DND-41 (cell line): ENCODE data around the gene CPD.
"Not testable (repeated sequence)": the region's sequence is repeated elsewhere in the genome, so short reads cannot be mapped to it uniquely, and the experiment has no call there.

Experiments
- ATAC-seq: fragments of 200-7000 bp; cut with Tn5 transposase; 3 replicates; pipeline ENCODE4 v1.9.1; 2021; ENCODE audit warnings: low read depth; ENCODE audit not compliant: insufficient read depth
- DNase-seq: peaks from one replicate; pipeline ENCODE4 v3.0.0-alpha.2; 2020
- H2AFZ ChIP-seq: 2 replicates; pipeline ENCODE4 v1.6.0; 2012; ENCODE audit warnings: low read depth, low read length
- H3K27ac ChIP-seq: 2 replicates; pipeline ENCODE4 v1.5.1; 2012; ENCODE audit warnings: low read length, inconsistent platforms
- H3K27me3 ChIP-seq: fragments of 200-600 bp; sonication (generic); 2 replicates; pipeline ENCODE4 v1.6.0; 2012; ENCODE audit warnings: low read length, mild to moderate bottlenecking, inconsistent platforms; ENCODE audit not compliant: insufficient read depth, poor library complexity
- H3K36me3 ChIP-seq: 2 replicates; pipeline ENCODE4 v1.5.1; 2012; ENCODE audit warnings: low read length, inconsistent platforms; ENCODE audit not compliant: insufficient read depth
- H3K4me1 ChIP-seq: 2 replicates; pipeline ENCODE4 v1.5.1; 2012; ENCODE audit warnings: mild to moderate bottlenecking, low read length; ENCODE audit not compliant: insufficient read depth
- H3K4me2 ChIP-seq: 2 replicates; pipeline ENCODE4 v1.6.0; 2012; ENCODE audit warnings: mild to moderate bottlenecking, moderate library complexity, low read length, inconsistent platforms; ENCODE audit not compliant: insufficient read depth
- H3K4me3 ChIP-seq, 2 experiments: fragments of 200-600 bp in 1 of 2; shearing (Covaris generic) in 1 of 2; 2 replicates each; pipeline ENCODE4 v1.5.1; 2012 to 2016; ENCODE audit warnings: inconsistent platforms in 2 of 2, low read length in 2 of 2, mild to moderate bottlenecking in 2 of 2, low read depth in 1 of 2, moderate library complexity in 1 of 2
- H3K79me2 ChIP-seq: 2 replicates; pipeline ENCODE4 v1.6.0; 2012; ENCODE audit warnings: low read length, inconsistent platforms; ENCODE audit not compliant: insufficient read depth
- H3K9ac ChIP-seq: 2 replicates; pipeline ENCODE4 v1.6.0; 2012; ENCODE audit warnings: low read depth, mild to moderate bottlenecking, inconsistent platforms, low read length, moderate library complexity
- H3K9me3 ChIP-seq: 2 replicates; pipeline ENCODE4 v1.5.1; 2012; ENCODE audit warnings: low read length, moderate library complexity, mild to moderate bottlenecking, inconsistent platforms; ENCODE audit not compliant: insufficient read depth, severe bottlenecking
- H4K20me1 ChIP-seq: 2 replicates; pipeline ENCODE4 v1.6.0; 2012; ENCODE audit warnings: low read length; ENCODE audit not compliant: insufficient read depth
- EZH2 ChIP-seq: IDR thresholded peaks from 3 replicates; pipeline ENCODE4 v1.6.1; 2012; ENCODE audit warnings: borderline replicate concordance, low read depth, mild to moderate bottlenecking, moderate library complexity, low read length, inconsistent platforms; ENCODE audit not compliant: severe bottlenecking
- TF ChIP-seq, protein P1 (sequence below): IDR thresholded peaks from 2 replicates; pipeline ENCODE4 v1.5.1; 2012; ENCODE audit warnings: borderline replicate concordance, low read length, moderate library complexity, mild to moderate bottlenecking; ENCODE audit not compliant: poor library complexity, severe bottlenecking; ENCODE audit errors: extremely low read depth

Gene CPD

DNA sequence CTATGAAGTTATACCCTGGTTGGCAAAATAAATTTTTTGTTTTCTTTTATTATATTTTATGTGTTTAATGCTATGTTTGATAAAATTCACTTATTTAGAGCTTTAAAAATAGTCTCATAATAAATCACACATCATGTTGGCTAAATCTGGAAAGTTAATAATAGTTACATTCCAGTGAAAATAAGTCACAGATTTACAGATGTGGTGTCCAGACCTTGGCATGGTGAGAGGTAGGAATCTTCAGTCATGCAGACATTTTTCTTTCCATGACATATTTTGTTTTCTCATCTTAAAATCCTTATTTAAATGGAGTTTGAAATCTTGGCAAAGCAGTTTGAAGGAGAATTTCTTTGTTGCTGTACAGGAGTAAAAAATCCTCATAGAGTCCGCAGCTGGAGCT lies 50.4 kb downstream of the CPD start:
- Histone ChIP-seq H3K79me2 (no peaks in the 10 kb centered on the region), H3K4me3 (no peak overlapping the region), H3K36me3 (peaks cover 24% of the 10 kb centered on the region), H3K4me2 (no peak overlapping the region), H2AFZ (no peak overlapping the region), H4K20me1 (no peaks in the 10 kb centered on the region), H3K4me1 (no peaks in the 10 kb centered on the region), H3K27me3 (no peaks in the 10 kb centered on the region), H3K27ac (no peak overlapping the region), H3K9me3 (no peaks in the 10 kb centered on the region), H3K9ac (no peak overlapping the region)
- TF ChIP-seq, protein P1, sequence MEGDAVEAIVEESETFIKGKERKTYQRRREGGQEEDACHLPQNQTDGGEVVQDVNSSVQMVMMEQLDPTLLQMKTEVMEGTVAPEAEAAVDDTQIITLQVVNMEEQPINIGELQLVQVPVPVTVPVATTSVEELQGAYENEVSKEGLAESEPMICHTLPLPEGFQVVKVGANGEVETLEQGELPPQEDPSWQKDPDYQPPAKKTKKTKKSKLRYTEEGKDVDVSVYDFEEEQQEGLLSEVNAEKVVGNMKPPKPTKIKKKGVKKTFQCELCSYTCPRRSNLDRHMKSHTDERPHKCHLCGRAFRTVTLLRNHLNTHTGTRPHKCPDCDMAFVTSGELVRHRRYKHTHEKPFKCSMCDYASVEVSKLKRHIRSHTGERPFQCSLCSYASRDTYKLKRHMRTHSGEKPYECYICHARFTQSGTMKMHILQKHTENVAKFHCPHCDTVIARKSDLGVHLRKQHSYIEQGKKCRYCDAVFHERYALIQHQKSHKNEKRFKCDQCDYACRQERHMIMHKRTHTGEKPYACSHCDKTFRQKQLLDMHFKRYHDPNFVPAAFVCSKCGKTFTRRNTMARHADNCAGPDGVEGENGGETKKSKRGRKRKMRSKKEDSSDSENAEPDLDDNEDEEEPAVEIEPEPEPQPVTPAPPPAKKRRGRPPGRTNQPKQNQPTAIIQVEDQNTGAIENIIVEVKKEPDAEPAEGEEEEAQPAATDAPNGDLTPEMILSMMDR = no peak
- TF ChIP-seq EZH2 = no peak
- no peak for ATAC-seq
- DNase-seq = no peak

DNA sequence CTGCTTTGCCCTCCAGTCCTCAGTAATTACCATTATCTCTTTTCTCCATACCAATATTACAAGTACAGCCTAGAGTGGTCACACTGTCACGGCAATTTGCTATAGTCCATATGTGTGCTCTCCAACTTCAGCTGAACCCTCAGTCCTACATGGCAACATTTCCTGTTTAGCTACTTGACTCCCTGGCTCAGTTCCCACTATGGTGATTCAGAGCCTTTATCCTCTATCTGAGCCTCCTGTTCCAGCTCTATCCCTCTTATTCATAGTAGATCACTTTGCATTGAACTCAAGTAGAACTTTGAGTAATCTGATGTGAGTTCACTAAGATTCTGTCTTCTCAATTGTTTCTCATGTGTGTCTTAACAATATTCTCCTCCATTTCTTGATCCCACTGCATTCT lies 54.8 kb downstream of the CPD start:
- Histone ChIP-seq H3K4me1 (no peaks in the 10 kb centered on the region), H3K27me3 (no peaks in the 10 kb centered on the region), H4K20me1 (no peaks in the 10 kb centered on the region), H3K4me3 (no peak overlapping the region), H3K36me3 (peaks cover 23% of the 10 kb centered on the region; the same call in 1 of the 2 replicates), H3K79me2 (no peaks in the 10 kb centered on the region), H3K27ac (no peak overlapping the region), H2AFZ (no peak overlapping the region), H3K9me3 (no peaks in the 10 kb centered on the region), H3K4me2 (no peak overlapping the region), H3K9ac (no peak overlapping the region)
- DNase-seq (no peak), ATAC-seq (no peak)
- TF ChIP-seq, protein P1 = no peak
- no peak for TF ChIP-seq EZH2

DNA sequence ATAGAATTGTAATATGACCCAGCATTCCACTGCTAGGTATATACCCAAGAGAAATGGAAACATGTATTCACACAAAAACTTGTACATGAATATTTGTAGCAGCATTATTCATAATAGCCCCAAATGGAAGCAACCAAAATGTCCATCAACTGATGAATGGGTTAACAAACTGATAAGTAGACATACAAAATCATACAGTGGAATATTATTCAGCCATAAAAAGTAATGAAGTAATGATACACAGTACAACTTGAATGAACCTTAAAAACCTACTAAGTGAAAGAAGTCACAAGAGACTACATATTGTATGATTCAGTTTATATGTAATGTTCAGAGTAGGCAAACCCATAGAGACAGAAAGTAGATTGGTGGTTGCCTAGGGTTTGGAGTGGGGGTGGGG lies 58.0 kb downstream of the CPD start:
- Histone ChIP-seq H4K20me1 (no peaks in the 10 kb centered on the region), H3K79me2 (no peaks in the 10 kb centered on the region), H3K9me3 (no peaks in the 10 kb centered on the region), H3K36me3 (peaks cover 23% of the 10 kb centered on the region; the same call in 1 of the 2 replicates), H3K9ac (no peak overlapping the region), H3K4me3 (no peak overlapping the region), H2AFZ (no peak overlapping the region), H3K27me3 (no peaks in the 10 kb centered on the region), H3K4me1 (no peaks in the 10 kb centered on the region), H3K27ac (no peak overlapping the region), H3K4me2 (no peak overlapping the region)
- ATAC-seq (no peak), DNase-seq (no peak)
- no peak for TF ChIP-seq EZH2
- TF ChIP-seq, protein P1 = no peak

DNA sequence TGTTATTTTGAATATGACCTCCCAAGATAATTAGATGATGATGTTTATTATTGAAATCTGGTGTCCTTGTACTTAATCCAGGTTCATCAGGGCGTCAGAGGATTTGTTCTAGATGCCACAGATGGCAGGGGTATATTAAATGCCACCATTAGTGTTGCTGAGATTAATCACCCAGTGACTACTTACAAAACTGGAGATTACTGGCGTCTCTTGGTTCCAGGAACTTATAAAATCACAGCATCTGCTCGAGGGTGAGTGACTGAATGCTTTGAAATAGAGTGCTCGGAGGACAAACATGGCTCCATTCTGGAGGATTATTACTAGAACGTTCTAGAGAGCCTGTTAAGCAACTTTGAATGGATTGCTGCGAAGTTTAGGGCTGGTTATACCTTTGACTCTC lies 65.0 kb downstream of the CPD start:
- H3K36me3 ChIP-seq = peaks cover 12% of the 10 kb centered on the region
- TF ChIP-seq, protein P1 = no peak
- TF ChIP-seq EZH2 = no peak
- no peak overlapping the region for H3K4me2 ChIP-seq
- no peaks in the 10 kb centered on the region for H3K79me2 ChIP-seq
- no peaks in the 10 kb centered on the region for H4K20me1 ChIP-seq
- no peak overlapping the region for H3K27ac ChIP-seq
- no peak overlapping the region for H2AFZ ChIP-seq
- H3K27me3 ChIP-seq = no peaks in the 10 kb centered on the region
- no peaks in the 10 kb centered on the region for H3K4me1 ChIP-seq
- ATAC-seq (no peak), DNase-seq (no peak)
- no peak overlapping the region for H3K9ac ChIP-seq
- no peaks in the 10 kb centered on the region for H3K9me3 ChIP-seq
- H3K4me3 ChIP-seq = no peak overlapping the region

DNA sequence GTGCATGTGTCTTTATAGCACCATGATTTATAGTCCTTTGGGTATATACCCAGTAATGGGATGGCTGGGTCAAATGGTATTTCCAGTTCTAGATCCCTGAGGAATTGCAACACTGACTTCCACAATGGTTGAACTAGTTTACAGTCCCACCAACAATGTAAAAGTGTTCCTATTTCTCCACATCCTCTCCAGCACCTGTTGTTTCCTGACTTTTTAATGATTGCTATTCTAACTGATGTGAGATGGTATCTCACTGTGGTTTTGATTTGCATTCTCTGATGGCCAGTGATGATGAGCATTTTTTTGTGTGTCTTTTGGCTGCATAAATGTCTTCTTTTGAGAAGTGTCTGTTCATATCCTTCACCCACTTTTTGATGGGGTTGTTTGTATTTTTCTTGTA lies 67.9 kb downstream of the CPD start:
- H3K9ac ChIP-seq, H3K79me2 ChIP-seq, H4K20me1 ChIP-seq, DNase-seq, ATAC-seq, H3K27ac ChIP-seq, H3K4me1 ChIP-seq, H3K4me2 ChIP-seq, H3K4me3 ChIP-seq, H3K27me3 ChIP-seq, H3K9me3 ChIP-seq, H2AFZ ChIP-seq: not testable (repeated sequence)
- peaks cover 29% of the 10 kb centered on the region for H3K36me3 ChIP-seq
